ENCODE data around the gene MYO9B. TPM values are rescaled to one million over a fixed set of nuclear protein-coding genes. Genes with fewer than 3 reads are reported as not detected.

The MYO9B gene
- total and polyA plus RNA-seq, 2 donors (not counting 1 experiment from before 2014, with no cell fraction given) = 32.5 to 52.5 TPM

GRCh38 chr19:17135001-17135853, 59.6 kb downstream of the MYO9B start:
- H3K9ac ChIP-seq (ENCODE audit: insufficient read depth, low read length) = peak overlapping the region; percentile 66
- H3K4me2 ChIP-seq (ENCODE audit: extremely low read depth, insufficient read depth, low read length) = peak overlapping the region; percentile 86
- H4K20me1 ChIP-seq (ENCODE audit: control insufficient read depth, extremely low read depth, insufficient read depth, low read length) = no peaks in the 10 kb centered on the region
- peaks cover 32% of the 10 kb centered on the region for H3K79me2 ChIP-seq (ENCODE audit: control insufficient read depth, insufficient read depth, low read length)
- H3K4me3 ChIP-seq (replicated peaks in 1 of 4; ENCODE audit: control extremely low read depth in 1 of 4, insufficient read depth in 1 of 4, low read depth in 3 of 4, low read length in 4 of 4) = peak overlapping the region in 3 of 4 experiments; percentile 15 to 43 (median 25)
- H3K27ac ChIP-seq (ENCODE audit: insufficient read depth, low read length) = peak overlapping the region; percentile 92
- no peaks in the 10 kb centered on the region for H3K9me3 ChIP-seq (ENCODE audit: control insufficient read depth, insufficient read depth, low read depth, low read length)
- H3K4me1 ChIP-seq (ENCODE audit: control insufficient read depth, extremely low read depth, insufficient read depth, low read length) = peaks cover 10% of the 10 kb centered on the region
- no peak overlapping the region for H2AFZ ChIP-seq (ENCODE audit: low read length)
- no peaks in the 10 kb centered on the region for H3K36me3 ChIP-seq (ENCODE audit: control insufficient read depth, insufficient read depth, low read length)
- peak; percentile 94 to 98 for DNase-seq (ENCODE audit: low read depth in 2 of 2)
- no peaks in the 10 kb centered on the region for H3K27me3 ChIP-seq (ENCODE audit: control insufficient read depth, insufficient read depth, low read length)
- TF ChIP-seq CTCF (conservative IDR thresholded peaks at IDR 0.05 in 1 of 2, IDR thresholded peaks at IDR 0.05 in 1 of 2; ENCODE audit: low read depth in 1 of 2, low read length in 2 of 2) (peak in 1 of 2 donors; percentile 27), EZH2 (IDR thresholded peaks at IDR 0.05; ENCODE audit: low read length, missing control alignments) (no peak)

GRCh38 chr19:17136021-17136420, 60.4 kb downstream of the MYO9B start:
- peak overlapping the region; percentile 92 for H3K27ac ChIP-seq (ENCODE audit: insufficient read depth, low read length)
- H3K79me2 ChIP-seq (ENCODE audit: control insufficient read depth, insufficient read depth, low read length) = peaks cover 33% of the 10 kb centered on the region
- peak overlapping the region in 1 of 4 experiments; percentile 43 for H3K4me3 ChIP-seq (replicated peaks in 1 of 4; ENCODE audit: control extremely low read depth in 1 of 4, insufficient read depth in 1 of 4, low read depth in 3 of 4, low read length in 4 of 4)

More at GRCh38 chr19:17136021-17136420, 60.4 kb downstream of the MYO9B start:
- Histone ChIP-seq H3K9ac (ENCODE audit: insufficient read depth, low read length) (peak overlapping the region; percentile 66), H3K27me3 (ENCODE audit: control insufficient read depth, insufficient read depth, low read length) (no peaks in the 10 kb centered on the region), H3K4me1 (ENCODE audit: control insufficient read depth, extremely low read depth, insufficient read depth, low read length) (peaks cover 10% of the 10 kb centered on the region), H3K4me2 (ENCODE audit: extremely low read depth, insufficient read depth, low read length) (no peak overlapping the region), H3K9me3 (ENCODE audit: control insufficient read depth, insufficient read depth, low read depth, low read length) (no peaks in the 10 kb centered on the region), H2AFZ (ENCODE audit: low read length) (no peak overlapping the region), H3K36me3 (ENCODE audit: control insufficient read depth, insufficient read depth, low read length) (no peaks in the 10 kb centered on the region), H4K20me1 (ENCODE audit: control insufficient read depth, extremely low read depth, insufficient read depth, low read length) (no peaks in the 10 kb centered on the region)
- DNase-seq (ENCODE audit: low read depth in 2 of 2) = peak in 1 of 2 donors; percentile 7
- no peak for TF ChIP-seq EZH2 (IDR thresholded peaks at IDR 0.05; ENCODE audit: low read length, missing control alignments)
- TF ChIP-seq CTCF (conservative IDR thresholded peaks at IDR 0.05 in 1 of 2, IDR thresholded peaks at IDR 0.05 in 1 of 2; ENCODE audit: low read depth in 1 of 2, low read length in 2 of 2) = no peak
